Nephron progenitor cell (in vitro differentiated cells): ENCODE measurements around the gene ANKS1B.

Source experiments
- DNase-seq: peaks from one replicate; pipeline ENCODE4 v3.0.0; 2021
- H3K27ac Mint-ChIP-seq: 2 replicates; pipeline ENCODE4 v1.8.0; 2021; ENCODE audit warnings: mild to moderate bottlenecking, moderate library complexity, mixed read lengths
- H3K27me3 Mint-ChIP-seq: 2 replicates; pipeline ENCODE4 v1.8.0; 2021; ENCODE audit warnings: mild to moderate bottlenecking, low read depth, mixed read lengths; ENCODE audit not compliant: poor library complexity
- H3K36me3 Mint-ChIP-seq: 2 replicates; pipeline ENCODE4 v1.8.0; 2021; ENCODE audit warnings: low read depth, mixed read lengths
- H3K4me1 Mint-ChIP-seq: 2 replicates; pipeline ENCODE4 v1.8.0; 2021; ENCODE audit warnings: mixed read lengths
- H3K4me3 Mint-ChIP-seq: 2 replicates; pipeline ENCODE4 v1.8.0; 2021; ENCODE audit warnings: mild to moderate bottlenecking, moderate library complexity, mixed read lengths
- H3K9me3 Mint-ChIP-seq: 2 replicates; pipeline ENCODE4 v1.8.0; 2021; ENCODE audit warnings: mild to moderate bottlenecking, moderate library complexity, mixed read lengths
- TF ChIP-seq, protein P1 (sequence below): fragments of 200-600 bp; sonication (generic); IDR thresholded peaks from 2 replicates; pipeline ENCODE4 v1.5.0; 2021; ENCODE audit warnings: antibody characterized with exemption

ANKS1B gene

DNA sequence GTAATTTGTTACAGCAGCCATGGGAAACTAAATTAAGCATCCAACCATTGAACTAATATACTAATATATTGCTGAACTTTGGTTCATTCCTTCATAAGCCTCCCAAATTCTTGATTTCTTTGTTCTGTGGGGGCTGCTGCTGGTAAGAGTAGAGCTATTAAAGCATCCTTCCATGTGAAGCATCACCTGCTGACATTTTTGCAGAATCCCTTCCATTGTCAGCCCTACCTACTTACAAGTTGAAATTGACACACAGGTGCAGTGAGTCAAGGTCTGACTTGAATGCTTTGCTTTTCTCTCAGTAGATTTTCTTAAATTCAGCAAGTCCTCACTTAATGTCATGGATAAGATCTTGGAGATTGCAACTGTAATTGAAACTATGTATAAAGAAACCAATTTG is 865.3 kb downstream of the ANKS1B start:
- DNase-seq = no peak
- Mint-ChIP-seq H3K4me3 (no peak overlapping the region), H3K27ac (no peak overlapping the region), H3K9me3 (no peaks in the 10 kb centered on the region), H3K27me3 (peaks cover 3% of the 10 kb centered on the region), H3K4me1 (no peaks in the 10 kb centered on the region), H3K36me3 (no peaks in the 10 kb centered on the region)
- TF ChIP-seq, protein P1, sequence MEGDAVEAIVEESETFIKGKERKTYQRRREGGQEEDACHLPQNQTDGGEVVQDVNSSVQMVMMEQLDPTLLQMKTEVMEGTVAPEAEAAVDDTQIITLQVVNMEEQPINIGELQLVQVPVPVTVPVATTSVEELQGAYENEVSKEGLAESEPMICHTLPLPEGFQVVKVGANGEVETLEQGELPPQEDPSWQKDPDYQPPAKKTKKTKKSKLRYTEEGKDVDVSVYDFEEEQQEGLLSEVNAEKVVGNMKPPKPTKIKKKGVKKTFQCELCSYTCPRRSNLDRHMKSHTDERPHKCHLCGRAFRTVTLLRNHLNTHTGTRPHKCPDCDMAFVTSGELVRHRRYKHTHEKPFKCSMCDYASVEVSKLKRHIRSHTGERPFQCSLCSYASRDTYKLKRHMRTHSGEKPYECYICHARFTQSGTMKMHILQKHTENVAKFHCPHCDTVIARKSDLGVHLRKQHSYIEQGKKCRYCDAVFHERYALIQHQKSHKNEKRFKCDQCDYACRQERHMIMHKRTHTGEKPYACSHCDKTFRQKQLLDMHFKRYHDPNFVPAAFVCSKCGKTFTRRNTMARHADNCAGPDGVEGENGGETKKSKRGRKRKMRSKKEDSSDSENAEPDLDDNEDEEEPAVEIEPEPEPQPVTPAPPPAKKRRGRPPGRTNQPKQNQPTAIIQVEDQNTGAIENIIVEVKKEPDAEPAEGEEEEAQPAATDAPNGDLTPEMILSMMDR = no peak

DNA sequence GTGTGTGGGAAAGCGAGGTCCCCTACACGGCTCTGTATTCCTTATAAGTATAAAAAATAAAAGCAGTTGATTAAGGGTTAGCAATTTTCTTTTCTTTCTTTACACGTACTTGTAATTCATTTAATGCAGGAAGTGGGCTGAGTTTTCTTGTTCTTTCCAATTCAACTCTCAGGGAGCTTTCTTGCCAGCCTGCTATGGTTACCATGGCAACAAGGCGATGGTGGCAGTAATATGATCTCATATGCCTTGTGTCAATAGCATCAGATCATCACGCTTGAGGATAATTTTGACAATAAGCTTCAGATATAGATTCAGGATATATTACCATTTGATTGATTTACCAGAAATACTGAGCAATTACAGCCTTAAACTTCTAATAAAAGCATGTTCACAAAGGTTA is 873.1 kb downstream of the ANKS1B start:
- Mint-ChIP-seq H3K9me3 (no peaks in the 10 kb centered on the region), H3K36me3 (no peaks in the 10 kb centered on the region), H3K27ac (no peak overlapping the region), H3K4me1 (no peaks in the 10 kb centered on the region), H3K27me3 (peaks cover 4% of the 10 kb centered on the region), H3K4me3 (no peak overlapping the region)
- TF ChIP-seq, protein P1 = no peak
- peak; percentile 15 for DNase-seq

DNA sequence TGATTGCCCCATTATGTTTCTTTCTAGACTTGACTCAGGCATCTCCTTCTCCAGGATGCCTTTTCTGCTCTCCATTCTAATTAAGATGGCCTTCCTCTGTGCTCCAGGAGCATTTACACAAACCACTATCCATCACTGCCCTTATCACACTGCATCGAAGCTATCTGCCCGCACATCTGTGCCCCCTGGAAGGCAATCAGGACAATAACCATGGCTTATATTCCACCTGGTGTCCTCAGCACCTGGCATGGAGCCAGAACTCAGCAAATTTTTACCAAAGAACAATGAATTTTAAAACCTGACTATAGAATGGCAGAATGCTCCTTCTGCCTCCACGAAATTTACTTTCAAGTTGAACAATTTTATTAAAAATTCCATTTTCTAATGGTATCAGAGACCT is 873.9 kb downstream of the ANKS1B start:
- DNase-seq = no peak
- H3K9me3 Mint-ChIP-seq = no peaks in the 10 kb centered on the region
- no peaks in the 10 kb centered on the region for H3K36me3 Mint-ChIP-seq
- TF ChIP-seq, protein P1 = no peak
- H3K4me1 Mint-ChIP-seq = no peaks in the 10 kb centered on the region
- no peak overlapping the region for H3K27ac Mint-ChIP-seq
- peaks cover 4% of the 10 kb centered on the region for H3K27me3 Mint-ChIP-seq
- no peak overlapping the region for H3K4me3 Mint-ChIP-seq

DNA sequence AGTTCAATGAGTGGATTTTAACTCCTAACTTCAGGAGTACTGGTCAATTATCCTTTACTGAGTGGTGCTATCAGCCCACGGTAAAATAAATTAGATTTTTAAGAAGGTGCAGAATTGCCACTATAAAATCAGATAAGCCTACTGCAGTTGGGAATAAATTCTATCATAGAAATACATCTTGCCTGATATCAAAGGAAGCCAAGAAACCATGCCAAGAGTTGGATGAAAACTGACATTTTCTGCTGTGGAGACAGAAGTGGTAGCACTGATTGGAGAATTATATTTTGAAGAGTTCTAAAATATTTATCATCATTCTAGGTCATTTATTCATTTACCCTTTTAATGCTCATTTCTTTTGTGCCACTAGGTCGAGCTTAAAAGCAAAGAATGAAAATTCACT is 874.5 kb downstream of the ANKS1B start:
- H3K4me1 Mint-ChIP-seq = no peaks in the 10 kb centered on the region
- peaks cover 4% of the 10 kb centered on the region for H3K27me3 Mint-ChIP-seq
- no peaks in the 10 kb centered on the region for H3K9me3 Mint-ChIP-seq
- no peak overlapping the region for H3K4me3 Mint-ChIP-seq
- no peaks in the 10 kb centered on the region for H3K36me3 Mint-ChIP-seq
- no peak overlapping the region for H3K27ac Mint-ChIP-seq
- no peak for DNase-seq
- TF ChIP-seq, protein P1 = no peak

DNA sequence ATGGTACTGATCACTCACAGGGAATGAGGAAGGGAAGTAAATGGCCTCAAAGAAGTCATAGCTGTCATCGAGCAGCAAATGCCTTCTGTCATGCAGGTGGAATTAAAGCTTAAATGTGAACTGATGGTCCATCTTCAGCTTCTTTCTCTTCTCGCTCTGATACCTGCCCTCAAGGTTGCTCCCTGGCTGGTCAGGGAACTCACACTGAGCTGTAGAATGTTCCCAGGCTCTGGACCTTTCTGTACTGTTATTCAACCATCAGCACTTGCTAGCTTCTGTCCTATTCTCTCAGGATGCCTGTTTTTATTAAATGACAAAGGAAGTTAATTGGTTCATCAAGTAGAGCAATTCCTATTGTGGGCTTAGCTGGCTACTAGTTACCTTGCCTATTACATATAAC is 875.8 kb downstream of the ANKS1B start:
- Mint-ChIP-seq H3K27me3 (peaks cover 4% of the 10 kb centered on the region), H3K9me3 (no peaks in the 10 kb centered on the region), H3K4me3 (no peak overlapping the region), H3K27ac (no peak overlapping the region), H3K4me1 (no peaks in the 10 kb centered on the region), H3K36me3 (no peaks in the 10 kb centered on the region)
- no peak for DNase-seq
- TF ChIP-seq, protein P1 = no peak

DNA sequence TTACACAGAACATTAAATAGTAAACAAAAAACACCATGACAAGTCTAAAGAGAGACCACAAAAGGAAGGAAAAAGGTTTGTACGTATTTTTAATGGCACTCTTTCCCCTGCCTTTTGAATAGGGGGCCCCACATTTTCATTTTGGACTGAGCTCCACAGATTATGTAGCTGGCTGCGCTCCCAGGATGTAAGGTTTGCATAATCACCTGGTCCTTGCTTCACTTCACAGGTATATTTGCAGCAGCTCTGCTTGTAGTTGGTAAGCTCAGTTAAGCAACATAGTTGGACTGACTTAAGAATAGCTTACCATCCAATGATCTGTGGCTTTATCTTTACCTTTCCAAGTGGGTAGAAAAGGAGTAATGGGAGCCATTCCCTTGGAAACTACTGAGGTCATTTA is 885.0 kb downstream of the ANKS1B start:
- Mint-ChIP-seq H3K36me3 (no peaks in the 10 kb centered on the region), H3K4me1 (no peaks in the 10 kb centered on the region), H3K9me3 (no peaks in the 10 kb centered on the region), H3K4me3 (no peak overlapping the region), H3K27me3 (peaks cover 7% of the 10 kb centered on the region), H3K27ac (no peak overlapping the region)
- no peak for DNase-seq
- TF ChIP-seq, protein P1 = no peak
